ENCODE results near the gene TANGO2. TPM values are rescaled to one million over a fixed set of nuclear protein-coding genes. Genes with fewer than 3 reads are reported as not detected.

Gene TANGO2
- total and polyA plus RNA-seq, 3 experiments from 2014 or later, result 27.3 to 48.6 (median 28.0) TPM

GRCh38 chr22:20084547-20085413, 63.9 kb downstream of the TANGO2 start:
- Mint-ChIP-seq H3K9me3 (no peaks in the 10 kb centered on the region), H3K4me1 (peaks cover 76 to 89% (median 82%) of the 10 kb centered on the region in 3 donors), H3K4me3 (peak overlapping the region in 3 of 7 donors; percentile 15 to 70 (median 47)), H3K27me3 (peaks cover 0 to 3% of the 10 kb centered on the region in 2 donors), H3K27ac (peak overlapping the region in 5 of 8 donors; percentile 12 to 81 (median 44)), H3K36me3 (peaks cover 10 to 48% (median 21%) of the 10 kb centered on the region in 3 donors)
- no peak for DNase-seq
- CTCF ChIA-PET, result no interaction called here
- H3K27ac ChIP-seq (ENCODE audit: low read depth, low read length), result peak overlapping the region; percentile 70
- no peak overlapping the region for H3K4me3 ChIP-seq (ENCODE audit: low read length)
- no peaks in the 10 kb centered on the region for H3K9me3 ChIP-seq (ENCODE audit: low read length)
- peaks cover 71% of the 10 kb centered on the region for H3K4me1 ChIP-seq (ENCODE audit: insufficient read depth, low read length)
- H3K27me3 ChIP-seq (ENCODE audit: insufficient read depth, low read length, poor library complexity, severe bottlenecking), result no peaks in the 10 kb centered on the region
- H3K36me3 ChIP-seq (ENCODE audit: insufficient read depth, low read length), result peaks cover 44% of the 10 kb centered on the region
- POLR2A ChIA-PET, result no interaction called here

GRCh38 chr22:20085651-20086050, 64.7 kb downstream of the TANGO2 start:
- peaks cover 52% of the 10 kb centered on the region for H3K36me3 ChIP-seq (ENCODE audit: insufficient read depth, low read length)

GRCh38 chr22:20086101-20086599, 65.2 kb downstream of the TANGO2 start:
- Histone ChIP-seq H3K27me3 (ENCODE audit: insufficient read depth, low read length, poor library complexity, severe bottlenecking) (no peaks in the 10 kb centered on the region), H3K36me3 (ENCODE audit: insufficient read depth, low read length) (peaks cover 57% of the 10 kb centered on the region), H3K4me3 (ENCODE audit: low read length) (no peak overlapping the region), H3K27ac (ENCODE audit: low read depth, low read length) (peak overlapping the region; percentile 11), H3K4me1 (ENCODE audit: insufficient read depth, low read length) (peaks cover 79% of the 10 kb centered on the region), H3K9me3 (ENCODE audit: low read length) (no peaks in the 10 kb centered on the region)
- Mint-ChIP-seq H3K4me1 (peaks cover 83 to 95% (median 89%) of the 10 kb centered on the region in 3 donors), H3K9me3 (no peaks in the 10 kb centered on the region), H3K4me3 (no peak overlapping the region), H3K27ac (peak overlapping the region in 5 of 8 donors; percentile 13 to 71 (median 33)), H3K36me3 (peaks cover 18 to 58% (median 28%) of the 10 kb centered on the region in 3 donors), H3K27me3 (peaks cover 0 to 5% of the 10 kb centered on the region in 2 donors)
- DNase-seq, result no peak
- CTCF ChIA-PET, result no interaction called here
- POLR2A ChIA-PET, result interaction anchor here (0.7 kb wide), 1 partner anchor 67 kb away, joined by 8 read pairs; no protein-coding TSS in a partner anchor

More at GRCh38 chr22:20085651-20086050, 64.7 kb downstream of the TANGO2 start:
- H3K27ac ChIP-seq (ENCODE audit: low read depth, low read length), result peak overlapping the region; percentile 70
- ChIA-PET CTCF (no interaction called here), POLR2A (no interaction called here)
- H3K27me3 ChIP-seq (ENCODE audit: insufficient read depth, low read length, poor library complexity, severe bottlenecking), result no peaks in the 10 kb centered on the region
- no peak for DNase-seq
- H3K27ac Mint-ChIP-seq, result peak overlapping the region in 4 of 8 donors; percentile 35 to 77 (median 46)
- no peak overlapping the region for H3K4me3 Mint-ChIP-seq
- no peaks in the 10 kb centered on the region for H3K9me3 Mint-ChIP-seq
- peaks cover 83 to 95% (median 89%) of the 10 kb centered on the region in 3 donors for H3K4me1 Mint-ChIP-seq
- no peak overlapping the region for H3K4me3 ChIP-seq (ENCODE audit: low read length)
- peaks cover 16 to 55% (median 27%) of the 10 kb centered on the region in 3 donors for H3K36me3 Mint-ChIP-seq
- H3K9me3 ChIP-seq (ENCODE audit: low read length), result no peaks in the 10 kb centered on the region
- H3K4me1 ChIP-seq (ENCODE audit: insufficient read depth, low read length), result peaks cover 78% of the 10 kb centered on the region
- peaks cover 0 to 5% of the 10 kb centered on the region in 2 donors for H3K27me3 Mint-ChIP-seq

- Histone ChIP-seq H3K4me1 (ENCODE audit: insufficient read depth, low read length) (peaks cover 79% of the 10 kb centered on the region), H3K4me3 (ENCODE audit: low read length) (no peak overlapping the region), H3K27me3 (ENCODE audit: insufficient read depth, low read length, poor library complexity, severe bottlenecking) (no peaks in the 10 kb centered on the region), H3K27ac (ENCODE audit: low read depth, low read length) (no peak overlapping the region), H3K9me3 (ENCODE audit: low read length) (no peaks in the 10 kb centered on the region), H3K36me3 (ENCODE audit: insufficient read depth, low read length) (peaks cover 63% of the 10 kb centered on the region)
- peaks cover 83 to 95% (median 89%) of the 10 kb centered on the region in 3 donors for H3K4me1 Mint-ChIP-seq
- H3K36me3 Mint-ChIP-seq, result peaks cover 22 to 64% (median 34%) of the 10 kb centered on the region in 3 donors
- ChIA-PET POLR2A (interaction anchor here (0.7 kb wide), 1 partner anchor 66 kb away, joined by 8 read pairs; no protein-coding TSS in a partner anchor), CTCF (no interaction called here)
- peak overlapping the region in 6 of 8 donors; percentile 34 to 90 (median 80) for H3K27ac Mint-ChIP-seq
- no peak for DNase-seq
- peak overlapping the region in 5 of 7 donors; percentile 74 to 83 (median 76) for H3K4me3 Mint-ChIP-seq
- no peaks in the 10 kb centered on the region for H3K9me3 Mint-ChIP-seq
- H3K27me3 Mint-ChIP-seq, result peaks cover 0 to 5% of the 10 kb centered on the region in 2 donors
Measured at GRCh38 chr22:20086763-20087162, 65.9 kb downstream of the TANGO2 start.

- Mint-ChIP-seq H3K27me3 (peaks cover 0 to 5% of the 10 kb centered on the region in 2 donors), H3K27ac (peak overlapping the region; percentile 46 to 96 (median 88)), H3K9me3 (no peaks in the 10 kb centered on the region), H3K4me1 (peaks cover 89 to 99% (median 93%) of the 10 kb centered on the region in 3 donors), H3K4me3 (peak overlapping the region; percentile 63 to 91 (median 76)), H3K36me3 (peaks cover 22 to 72% (median 36%) of the 10 kb centered on the region in 3 donors)
- Histone ChIP-seq H3K4me3 (ENCODE audit: low read length) (no peak overlapping the region), H3K27ac (ENCODE audit: low read depth, low read length) (no peak overlapping the region), H3K9me3 (ENCODE audit: low read length) (no peaks in the 10 kb centered on the region), H3K36me3 (ENCODE audit: insufficient read depth, low read length) (peaks cover 71% of the 10 kb centered on the region), H3K27me3 (ENCODE audit: insufficient read depth, low read length, poor library complexity, severe bottlenecking) (no peaks in the 10 kb centered on the region), H3K4me1 (ENCODE audit: insufficient read depth, low read length) (peaks cover 82% of the 10 kb centered on the region)
- POLR2A ChIA-PET, result no interaction called here
- DNase-seq, result peak in 1 of 5 donors; percentile 55
- CTCF ChIA-PET, result no interaction called here
Measured at GRCh38 chr22:20087319-20088262, 66.7 kb downstream of the TANGO2 start.

GRCh38 chr22:20088263-20088648, 67.3 kb downstream of the TANGO2 start:
- Mint-ChIP-seq H3K27ac (peak overlapping the region in 6 of 8 donors; percentile 38 to 96 (median 80)), H3K4me1 (peaks cover 86 to 98% (median 92%) of the 10 kb centered on the region in 3 donors), H3K27me3 (peaks cover 0 to 4% of the 10 kb centered on the region in 2 donors), H3K9me3 (no peaks in the 10 kb centered on the region), H3K4me3 (peak overlapping the region in 4 of 7 donors; percentile 32 to 83 (median 80)), H3K36me3 (peaks cover 22 to 74% (median 36%) of the 10 kb centered on the region in 3 donors)
- no peak overlapping the region for H3K27ac ChIP-seq (ENCODE audit: low read depth, low read length)
- DNase-seq, result no peak
- peaks cover 73% of the 10 kb centered on the region for H3K36me3 ChIP-seq (ENCODE audit: insufficient read depth, low read length)
- H3K4me1 ChIP-seq (ENCODE audit: insufficient read depth, low read length), result peaks cover 77% of the 10 kb centered on the region
- no peak overlapping the region for H3K4me3 ChIP-seq (ENCODE audit: low read length)
- CTCF ChIA-PET, result interaction anchor here (1.0 kb wide), 1 partner anchor 22 kb away, joined by 3 read pairs; no protein-coding TSS in a partner anchor
- no peaks in the 10 kb centered on the region for H3K27me3 ChIP-seq (ENCODE audit: insufficient read depth, low read length, poor library complexity, severe bottlenecking)
- no peaks in the 10 kb centered on the region for H3K9me3 ChIP-seq (ENCODE audit: low read length)
- POLR2A ChIA-PET, result no interaction called here

- peaks cover 84% of the 10 kb centered on the region for H3K36me3 ChIP-seq (ENCODE audit: insufficient read depth, low read length)
- no peak overlapping the region for H3K27ac ChIP-seq (ENCODE audit: low read depth, low read length)
- H3K9me3 Mint-ChIP-seq, result no peaks in the 10 kb centered on the region
- no peak overlapping the region for H3K4me3 ChIP-seq (ENCODE audit: low read length)
- H3K27me3 ChIP-seq (ENCODE audit: insufficient read depth, low read length, poor library complexity, severe bottlenecking), result no peaks in the 10 kb centered on the region
- ChIA-PET POLR2A (no interaction called here), CTCF (interaction anchor here (1.0 kb wide), 1 partner anchor 21 kb away, joined by 3 read pairs; no protein-coding TSS in a partner anchor)
- H3K27me3 Mint-ChIP-seq, result peaks cover 0 to 4% of the 10 kb centered on the region in 2 donors
- no peaks in the 10 kb centered on the region for H3K9me3 ChIP-seq (ENCODE audit: low read length)
- peaks cover 77 to 98% (median 90%) of the 10 kb centered on the region in 3 donors for H3K4me1 Mint-ChIP-seq
- H3K4me3 Mint-ChIP-seq, result peak overlapping the region in 5 of 7 donors; percentile 29 to 85 (median 50)
- no peak for DNase-seq
- peaks cover 66% of the 10 kb centered on the region for H3K4me1 ChIP-seq (ENCODE audit: insufficient read depth, low read length)
- H3K27ac Mint-ChIP-seq, result peak overlapping the region in 7 of 8 donors; percentile 5 to 96 (median 44)
- peaks cover 22 to 86% (median 36%) of the 10 kb centered on the region in 3 donors for H3K36me3 Mint-ChIP-seq
Measured at GRCh38 chr22:20089226-20089976, 68.5 kb downstream of the TANGO2 start.

Data from CD8-positive, alpha-beta memory T cell (primary cell).